H1 (cell line): ENCODE measurements around the gene EIF4A3.

Source experiments
- EP300 ChIP-seq, 2 experiments: IDR thresholded peaks; 1 replicate in 1 of 2; 2 replicates in 1 of 2; pipeline ENCODE4 v1.6.1; 2011 to 2012; ENCODE audit warnings: low read depth in 2 of 2, low read length in 2 of 2, mild to moderate bottlenecking in 2 of 2, borderline replicate concordance in 1 of 2, inconsistent platforms in 1 of 2, moderate library complexity in 1 of 2
- JUN ChIP-seq: IDR thresholded peaks from 2 replicates; pipeline ENCODE4 v1.6.1; 2011; ENCODE audit warnings: low read depth, mild to moderate bottlenecking, improper control_type of control experiment, low read length
- POLR2A ChIP-seq, 2 experiments: IDR thresholded peaks; 1 replicate in 1 of 2; 2 replicates in 1 of 2; pipeline ENCODE4 v1.6.1; 2011; ENCODE audit warnings: low read depth in 2 of 2, low read length in 2 of 2, mild to moderate bottlenecking in 2 of 2; ENCODE audit errors: control extremely low read depth in 1 of 2
- POLR2AphosphoS5 ChIP-seq: IDR thresholded peaks from 2 replicates; pipeline ENCODE4 v1.6.1; 2011; ENCODE audit warnings: low read depth, low read length
- RBBP5 ChIP-seq: IDR thresholded peaks from 2 replicates; pipeline ENCODE4 v1.7.1; 2012; ENCODE audit warnings: low read depth, mild to moderate bottlenecking, inconsistent platforms, low read length, moderate library complexity, borderline replicate concordance
- RFX5 ChIP-seq: IDR thresholded peaks from 2 replicates; pipeline ENCODE4 v1.6.1; 2011; ENCODE audit warnings: low read depth, low read length, improper control_type of control experiment, borderline replicate concordance
- SIN3A ChIP-seq, 2 experiments: IDR thresholded peaks in 1 of 2; conservative IDR thresholded peaks in 1 of 2; 2 replicates each; pipeline ENCODE4 v1.6.1; 2011 to 2012; ENCODE audit warnings: low read length in 2 of 2, improper control_type of control experiment in 1 of 2, low read depth in 1 of 2, mild to moderate bottlenecking in 1 of 2
- TF ChIP-seq, protein P1 (sequence below), 3 experiments: IDR thresholded peaks; 1 replicate in 2 of 3; 2 replicates in 1 of 3; pipeline versions ENCODE4 v1.5.1 to v1.6.1; 2011; ENCODE audit warnings: low read length in 3 of 3, mild to moderate bottlenecking in 3 of 3, inconsistent platforms in 2 of 3, low read depth in 1 of 3, moderate library complexity in 1 of 3; ENCODE audit not compliant: insufficient read depth in 1 of 3; ENCODE audit errors: control extremely low read depth in 1 of 3
- TF ChIP-seq, protein P2 (sequence below): IDR thresholded peaks from 2 replicates; pipeline ENCODE4 v1.6.1; 2012; ENCODE audit warnings: inconsistent platforms

GRCh38 chr17:80153004-80153403 is 6.1 kb upstream of the EIF4A3 start:
- no peak for TF ChIP-seq POLR2A (IDR thresholded peaks at IDR 0.05; ENCODE audit: control extremely low read depth in 1 of 2, low read depth in 2 of 2, low read length in 2 of 2)
- TF ChIP-seq JUN: no peak
- TF ChIP-seq RFX5: no peak
- TF ChIP-seq, protein P1, sequence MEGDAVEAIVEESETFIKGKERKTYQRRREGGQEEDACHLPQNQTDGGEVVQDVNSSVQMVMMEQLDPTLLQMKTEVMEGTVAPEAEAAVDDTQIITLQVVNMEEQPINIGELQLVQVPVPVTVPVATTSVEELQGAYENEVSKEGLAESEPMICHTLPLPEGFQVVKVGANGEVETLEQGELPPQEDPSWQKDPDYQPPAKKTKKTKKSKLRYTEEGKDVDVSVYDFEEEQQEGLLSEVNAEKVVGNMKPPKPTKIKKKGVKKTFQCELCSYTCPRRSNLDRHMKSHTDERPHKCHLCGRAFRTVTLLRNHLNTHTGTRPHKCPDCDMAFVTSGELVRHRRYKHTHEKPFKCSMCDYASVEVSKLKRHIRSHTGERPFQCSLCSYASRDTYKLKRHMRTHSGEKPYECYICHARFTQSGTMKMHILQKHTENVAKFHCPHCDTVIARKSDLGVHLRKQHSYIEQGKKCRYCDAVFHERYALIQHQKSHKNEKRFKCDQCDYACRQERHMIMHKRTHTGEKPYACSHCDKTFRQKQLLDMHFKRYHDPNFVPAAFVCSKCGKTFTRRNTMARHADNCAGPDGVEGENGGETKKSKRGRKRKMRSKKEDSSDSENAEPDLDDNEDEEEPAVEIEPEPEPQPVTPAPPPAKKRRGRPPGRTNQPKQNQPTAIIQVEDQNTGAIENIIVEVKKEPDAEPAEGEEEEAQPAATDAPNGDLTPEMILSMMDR (IDR thresholded peaks at IDR 0.05; ENCODE audit: control extremely low read depth in 1 of 3, insufficient read depth in 1 of 3, low read depth in 1 of 3, low read length in 3 of 3): no peak
- no peak for TF ChIP-seq RBBP5
- no peak for TF ChIP-seq SIN3A (conservative IDR thresholded peaks at IDR 0.05 in 1 of 2, IDR thresholded peaks at IDR 0.05 in 1 of 2; ENCODE audit: low read depth in 1 of 2, low read length in 2 of 2)
- no peak for TF ChIP-seq EP300 (IDR thresholded peaks at IDR 0.05; ENCODE audit: borderline replicate concordance in 1 of 2, low read depth in 2 of 2, low read length in 2 of 2)
- TF ChIP-seq, protein P2, sequence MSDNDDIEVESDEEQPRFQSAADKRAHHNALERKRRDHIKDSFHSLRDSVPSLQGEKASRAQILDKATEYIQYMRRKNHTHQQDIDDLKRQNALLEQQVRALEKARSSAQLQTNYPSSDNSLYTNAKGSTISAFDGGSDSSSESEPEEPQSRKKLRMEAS: no peak
- no peak for TF ChIP-seq POLR2AphosphoS5
